ENCODE results near the gene KLHL41.

GRCh38 chr2:169512525-169512924, 3.0 kb downstream of the KLHL41 start:
- TF ChIP-seq, protein P1, sequence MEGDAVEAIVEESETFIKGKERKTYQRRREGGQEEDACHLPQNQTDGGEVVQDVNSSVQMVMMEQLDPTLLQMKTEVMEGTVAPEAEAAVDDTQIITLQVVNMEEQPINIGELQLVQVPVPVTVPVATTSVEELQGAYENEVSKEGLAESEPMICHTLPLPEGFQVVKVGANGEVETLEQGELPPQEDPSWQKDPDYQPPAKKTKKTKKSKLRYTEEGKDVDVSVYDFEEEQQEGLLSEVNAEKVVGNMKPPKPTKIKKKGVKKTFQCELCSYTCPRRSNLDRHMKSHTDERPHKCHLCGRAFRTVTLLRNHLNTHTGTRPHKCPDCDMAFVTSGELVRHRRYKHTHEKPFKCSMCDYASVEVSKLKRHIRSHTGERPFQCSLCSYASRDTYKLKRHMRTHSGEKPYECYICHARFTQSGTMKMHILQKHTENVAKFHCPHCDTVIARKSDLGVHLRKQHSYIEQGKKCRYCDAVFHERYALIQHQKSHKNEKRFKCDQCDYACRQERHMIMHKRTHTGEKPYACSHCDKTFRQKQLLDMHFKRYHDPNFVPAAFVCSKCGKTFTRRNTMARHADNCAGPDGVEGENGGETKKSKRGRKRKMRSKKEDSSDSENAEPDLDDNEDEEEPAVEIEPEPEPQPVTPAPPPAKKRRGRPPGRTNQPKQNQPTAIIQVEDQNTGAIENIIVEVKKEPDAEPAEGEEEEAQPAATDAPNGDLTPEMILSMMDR (IDR thresholded peaks at IDR 0.05) = no peak
- TF ChIP-seq POLR2AphosphoS5 (IDR thresholded peaks at IDR 0.05) = no peak

Measured in sigmoid colon (tissue), 4 donors.